ENCODE data around the gene PWWP2B. TPM values are rescaled to one million over a fixed set of nuclear protein-coding genes. Genes with fewer than 3 reads are reported as not detected.

The PWWP2B gene
- total RNA-seq, 1 experiment from 2014 or later, result 10.0 TPM

DNA sequence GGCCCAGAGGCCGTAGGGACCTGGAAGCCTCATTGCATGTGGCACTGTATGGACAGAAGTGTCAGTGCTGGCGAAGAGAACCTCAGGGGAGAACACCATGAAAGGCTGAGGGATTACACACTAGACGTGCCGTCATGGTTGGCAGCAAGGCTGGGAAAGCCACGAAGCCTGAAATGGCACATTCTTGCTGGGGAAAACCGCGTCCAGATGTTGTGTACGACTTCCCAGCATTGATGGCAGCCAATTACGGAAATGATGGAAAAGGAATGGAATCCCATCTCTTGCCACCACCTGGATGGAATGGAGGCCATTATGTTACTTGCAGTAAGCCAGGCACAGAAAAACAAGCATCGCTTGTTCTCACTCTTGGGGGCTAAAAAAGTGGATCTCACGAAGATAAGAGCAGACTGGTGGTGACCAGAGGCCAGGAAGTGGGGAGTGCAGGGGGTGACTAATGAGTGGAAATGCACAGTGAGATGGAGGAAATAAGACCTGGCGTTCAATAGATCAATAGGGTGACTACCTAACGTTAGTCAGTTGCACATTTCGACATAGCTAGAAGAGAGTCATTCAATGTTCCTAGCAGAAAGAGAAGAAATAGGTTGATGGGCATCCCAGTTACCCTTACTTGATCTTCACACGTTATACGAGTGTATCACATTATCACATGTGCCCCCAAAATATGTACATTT is 14.6 kb upstream of the PWWP2B start:
- POLR2A ChIA-PET, result no interaction called here

DNA sequence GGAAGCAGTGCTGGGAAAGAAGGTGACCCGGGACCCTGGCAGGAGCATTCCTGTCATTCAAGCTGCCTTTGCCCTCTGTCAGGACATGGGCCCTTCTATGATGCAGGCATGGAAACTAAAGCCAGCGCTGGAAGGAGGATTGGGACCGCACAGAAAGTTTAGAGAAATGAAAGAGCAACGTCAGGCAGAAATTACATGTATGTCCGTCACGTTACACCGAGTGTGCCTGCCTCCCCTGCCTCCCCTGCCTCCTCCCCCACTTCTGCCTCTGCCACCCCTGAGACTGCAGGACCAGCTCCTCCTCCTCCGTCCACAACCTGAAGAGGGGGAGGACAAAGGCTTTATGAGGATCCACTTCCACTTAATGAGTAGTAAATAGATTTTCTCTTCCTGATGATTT is 13.9 kb upstream of the PWWP2B start:
- Mint-ChIP-seq H3K27ac (ENCODE audit: low read depth, unreplicated experiment) (no peak overlapping the region), H3K9me3 (ENCODE audit: unreplicated experiment) (no peaks in the 10 kb centered on the region), H3K36me3 (ENCODE audit: insufficient read depth, unreplicated experiment) (no peaks in the 10 kb centered on the region), H3K4me1 (ENCODE audit: insufficient read depth, unreplicated experiment) (no peaks in the 10 kb centered on the region), H3K4me3 (ENCODE audit: unreplicated experiment) (no peak overlapping the region), H3K27me3 (ENCODE audit: insufficient read depth, unreplicated experiment) (peaks cover 12% of the 10 kb centered on the region)
- ChIA-PET CTCF (interaction anchor here (1.1 to 2.7 kb wide), 2 partner anchors 71 to 160 kb away, joined by 4 to 9 read pairs; no protein-coding TSS in a partner anchor), POLR2A (no interaction called here)
- intact Hi-C loops (cut with micrococcal nuclease), result no loop called here
- no TSS peak for BruUV-seq (replicated peaks)
- TF ChIP-seq, protein P1, sequence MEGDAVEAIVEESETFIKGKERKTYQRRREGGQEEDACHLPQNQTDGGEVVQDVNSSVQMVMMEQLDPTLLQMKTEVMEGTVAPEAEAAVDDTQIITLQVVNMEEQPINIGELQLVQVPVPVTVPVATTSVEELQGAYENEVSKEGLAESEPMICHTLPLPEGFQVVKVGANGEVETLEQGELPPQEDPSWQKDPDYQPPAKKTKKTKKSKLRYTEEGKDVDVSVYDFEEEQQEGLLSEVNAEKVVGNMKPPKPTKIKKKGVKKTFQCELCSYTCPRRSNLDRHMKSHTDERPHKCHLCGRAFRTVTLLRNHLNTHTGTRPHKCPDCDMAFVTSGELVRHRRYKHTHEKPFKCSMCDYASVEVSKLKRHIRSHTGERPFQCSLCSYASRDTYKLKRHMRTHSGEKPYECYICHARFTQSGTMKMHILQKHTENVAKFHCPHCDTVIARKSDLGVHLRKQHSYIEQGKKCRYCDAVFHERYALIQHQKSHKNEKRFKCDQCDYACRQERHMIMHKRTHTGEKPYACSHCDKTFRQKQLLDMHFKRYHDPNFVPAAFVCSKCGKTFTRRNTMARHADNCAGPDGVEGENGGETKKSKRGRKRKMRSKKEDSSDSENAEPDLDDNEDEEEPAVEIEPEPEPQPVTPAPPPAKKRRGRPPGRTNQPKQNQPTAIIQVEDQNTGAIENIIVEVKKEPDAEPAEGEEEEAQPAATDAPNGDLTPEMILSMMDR (IDR thresholded peaks at IDR 0.05; ENCODE audit: unreplicated experiment), result no peak
- no peak for DNase-seq (ENCODE audit: unreplicated experiment)

More for the DNA sequence above, 14.6 kb upstream of the PWWP2B start:
- no peaks in the 10 kb centered on the region for H3K4me1 Mint-ChIP-seq (ENCODE audit: insufficient read depth, unreplicated experiment)
- DNase-seq (ENCODE audit: unreplicated experiment), result peak; percentile 22
- no TSS peak for BruUV-seq (replicated peaks)
- intact Hi-C loops (cut with micrococcal nuclease), result no loop called here
- H3K9me3 Mint-ChIP-seq (ENCODE audit: unreplicated experiment), result no peaks in the 10 kb centered on the region
- TF ChIP-seq, protein P1 (IDR thresholded peaks at IDR 0.05; ENCODE audit: unreplicated experiment), result no peak
- no peaks in the 10 kb centered on the region for H3K36me3 Mint-ChIP-seq (ENCODE audit: insufficient read depth, unreplicated experiment)
- CTCF ChIA-PET, result interaction anchor here (0.6 to 1.6 kb wide), 4 partner anchors 21 to 163 kb away, joined by 3 to 8 read pairs (median 4); no protein-coding TSS in a partner anchor
- H3K27ac Mint-ChIP-seq (ENCODE audit: low read depth, unreplicated experiment), result no peak overlapping the region
- H3K4me3 Mint-ChIP-seq (ENCODE audit: unreplicated experiment), result no peak overlapping the region
- H3K27me3 Mint-ChIP-seq (ENCODE audit: insufficient read depth, unreplicated experiment), result peaks cover 12% of the 10 kb centered on the region

DNA sequence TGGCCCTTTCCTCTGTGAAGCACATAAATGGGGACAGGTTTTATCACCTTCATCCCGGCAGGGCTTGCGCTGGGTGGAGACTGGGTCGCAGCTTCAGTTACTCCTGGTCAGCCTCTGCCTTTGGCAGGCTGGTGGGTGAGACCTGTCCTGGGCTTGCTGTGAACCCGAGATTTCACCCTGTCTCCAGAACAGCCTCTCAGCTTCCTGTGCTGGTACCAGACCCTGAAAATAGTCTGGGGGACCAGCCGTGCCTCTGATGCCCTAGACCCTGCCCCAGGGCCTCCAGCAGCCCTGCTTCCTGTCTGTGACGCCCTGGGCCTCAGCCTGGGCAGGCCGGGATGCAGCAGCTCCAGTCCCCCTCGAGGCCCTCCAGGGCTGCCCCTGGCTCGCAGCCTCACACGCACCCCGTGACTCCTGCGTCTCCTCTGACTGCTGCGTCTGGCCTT is 13.2 kb upstream of the PWWP2B start:
- DNase-seq (ENCODE audit: unreplicated experiment), result no peak
- peaks cover 11% of the 10 kb centered on the region for H3K27me3 Mint-ChIP-seq (ENCODE audit: insufficient read depth, unreplicated experiment)
- ChIA-PET POLR2A (no interaction called here), CTCF (interaction anchor here (1.1 to 2.7 kb wide), 2 partner anchors 70 to 160 kb away, joined by 4 to 9 read pairs; no protein-coding TSS in a partner anchor)
- TF ChIP-seq, protein P1 (IDR thresholded peaks at IDR 0.05; ENCODE audit: unreplicated experiment), result no peak
- no peak overlapping the region for H3K27ac Mint-ChIP-seq (ENCODE audit: low read depth, unreplicated experiment)
- H3K9me3 Mint-ChIP-seq (ENCODE audit: unreplicated experiment), result no peaks in the 10 kb centered on the region
- no peak overlapping the region for H3K4me3 Mint-ChIP-seq (ENCODE audit: unreplicated experiment)
- no peaks in the 10 kb centered on the region for H3K36me3 Mint-ChIP-seq (ENCODE audit: insufficient read depth, unreplicated experiment)
- intact Hi-C loops (cut with micrococcal nuclease), result no loop called here
- no TSS peak for BruUV-seq (replicated peaks)
- H3K4me1 Mint-ChIP-seq (ENCODE audit: insufficient read depth, unreplicated experiment), result no peaks in the 10 kb centered on the region

DNA sequence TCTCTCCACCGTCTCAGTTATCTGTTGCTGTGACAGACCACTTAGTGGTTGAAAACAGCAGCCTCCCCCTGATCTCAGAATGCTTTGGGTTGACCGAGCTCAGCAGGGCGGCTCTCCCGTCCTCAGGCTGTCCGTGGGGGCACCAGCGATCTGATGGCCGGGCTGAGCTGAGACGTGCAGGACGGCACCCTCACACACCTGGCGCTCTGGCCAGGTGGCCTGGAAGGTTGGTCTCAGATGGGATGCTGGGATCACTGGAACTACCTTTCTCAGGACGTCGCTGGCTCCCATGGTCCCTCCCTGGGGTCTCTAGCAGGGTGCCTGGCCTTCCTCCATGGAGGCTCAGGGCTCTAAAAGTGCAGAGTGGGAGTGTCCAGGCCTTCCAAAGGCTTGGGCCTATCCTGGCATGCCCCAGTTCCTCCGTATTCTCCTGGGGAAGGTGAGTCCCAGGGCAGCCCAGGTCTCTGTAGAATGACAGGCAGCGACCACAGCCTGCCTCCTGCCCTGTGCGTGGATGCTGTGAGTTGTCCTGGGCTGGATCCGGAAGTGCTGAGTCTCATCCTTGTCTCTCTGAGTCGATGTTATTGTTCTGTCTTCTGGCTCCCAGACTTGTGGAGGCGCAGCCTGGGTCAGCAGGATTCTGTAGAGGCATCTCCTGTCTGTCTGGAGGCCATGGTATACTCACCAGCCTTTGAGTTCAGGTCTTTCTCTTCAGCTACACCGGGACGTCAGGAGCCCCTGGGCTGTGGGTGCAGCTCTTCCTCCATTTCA is 12.2 kb upstream of the PWWP2B start:
- Mint-ChIP-seq H3K9me3 (ENCODE audit: unreplicated experiment) (no peaks in the 10 kb centered on the region), H3K4me3 (ENCODE audit: unreplicated experiment) (no peak overlapping the region), H3K4me1 (ENCODE audit: insufficient read depth, unreplicated experiment) (no peaks in the 10 kb centered on the region), H3K27ac (ENCODE audit: low read depth, unreplicated experiment) (peak overlapping the region; percentile 63), H3K36me3 (ENCODE audit: insufficient read depth, unreplicated experiment) (no peaks in the 10 kb centered on the region), H3K27me3 (ENCODE audit: insufficient read depth, unreplicated experiment) (peaks cover under 1% of the 10 kb centered on the region)
- no TSS peak for BruUV-seq (replicated peaks)
- CTCF ChIA-PET, result interaction anchor here (0.7 to 2.7 kb wide), 3 partner anchors 11 to 69 kb away, joined by 3 to 9 read pairs (median 3); no protein-coding TSS in a partner anchor
- POLR2A ChIA-PET, result interaction anchor here (1.1 kb wide), 1 partner anchor 16 kb away, joined by 3 read pairs; no protein-coding TSS in a partner anchor
- intact Hi-C loops (cut with micrococcal nuclease), result loop anchor here (5.0 kb wide), 1 partner anchor 252 kb away; no protein-coding TSS in a partner anchor
- no peak for DNase-seq (ENCODE audit: unreplicated experiment)
- TF ChIP-seq, protein P1 (IDR thresholded peaks at IDR 0.05; ENCODE audit: unreplicated experiment), result no peak

Measured in MCF 10A (cell line).